Ovary (tissue), 3 donors: ENCODE measurements around the gene GAK.

ENCODE experiments used
- POLR2A ChIP-seq: fragments of 450-650 bp; IDR thresholded peaks from one replicate; pipeline ENCODE4 v1.6.1; 2017; ENCODE audit warnings: antibody characterized with exemption, mild to moderate bottlenecking, moderate library complexity
- TF ChIP-seq, protein P1 (sequence below), 3 donors: fragments of 450-650 bp in 2 of 3; fragments of 200-600 bp in 1 of 3; IDR thresholded peaks; one replicate each; pipeline versions ENCODE4 v1.5.1 to v1.8.0; 2016 to 2022; ENCODE audit warnings: antibody characterized with exemption in 3 of 3, mild to moderate bottlenecking in 1 of 3
- donor health status: DM: no; HTN: no; CAD: no.

DNA sequence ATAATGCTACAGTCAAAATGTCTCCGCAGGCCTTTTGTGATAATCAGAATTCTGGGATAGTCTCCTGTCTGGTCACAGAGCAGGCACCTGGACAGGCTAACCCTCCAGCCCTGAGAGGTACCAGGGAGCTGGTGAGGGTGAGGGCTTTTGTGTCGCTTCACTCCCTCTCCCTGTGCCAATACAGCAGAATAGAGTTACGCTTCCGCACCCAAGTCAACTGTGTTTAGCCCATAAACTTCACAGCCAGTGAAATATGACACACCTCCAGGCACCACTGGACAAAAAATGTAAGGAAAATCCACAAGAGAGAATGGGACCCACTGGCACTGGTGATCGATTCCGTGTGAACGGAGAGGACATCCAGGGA, 1.3 kb downstream of the GAK start:
- TF ChIP-seq, protein P1, sequence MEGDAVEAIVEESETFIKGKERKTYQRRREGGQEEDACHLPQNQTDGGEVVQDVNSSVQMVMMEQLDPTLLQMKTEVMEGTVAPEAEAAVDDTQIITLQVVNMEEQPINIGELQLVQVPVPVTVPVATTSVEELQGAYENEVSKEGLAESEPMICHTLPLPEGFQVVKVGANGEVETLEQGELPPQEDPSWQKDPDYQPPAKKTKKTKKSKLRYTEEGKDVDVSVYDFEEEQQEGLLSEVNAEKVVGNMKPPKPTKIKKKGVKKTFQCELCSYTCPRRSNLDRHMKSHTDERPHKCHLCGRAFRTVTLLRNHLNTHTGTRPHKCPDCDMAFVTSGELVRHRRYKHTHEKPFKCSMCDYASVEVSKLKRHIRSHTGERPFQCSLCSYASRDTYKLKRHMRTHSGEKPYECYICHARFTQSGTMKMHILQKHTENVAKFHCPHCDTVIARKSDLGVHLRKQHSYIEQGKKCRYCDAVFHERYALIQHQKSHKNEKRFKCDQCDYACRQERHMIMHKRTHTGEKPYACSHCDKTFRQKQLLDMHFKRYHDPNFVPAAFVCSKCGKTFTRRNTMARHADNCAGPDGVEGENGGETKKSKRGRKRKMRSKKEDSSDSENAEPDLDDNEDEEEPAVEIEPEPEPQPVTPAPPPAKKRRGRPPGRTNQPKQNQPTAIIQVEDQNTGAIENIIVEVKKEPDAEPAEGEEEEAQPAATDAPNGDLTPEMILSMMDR (IDR thresholded peaks at IDR 0.05), result no peak
- no peak for TF ChIP-seq POLR2A
